Stomach (tissue), 9 donors: Measurements from ENCODE around the gene PPP1R2. TPM values are rescaled to one million over a fixed set of nuclear protein-coding genes. Genes with fewer than 3 reads are reported as not detected.
A peak's percentile ranks its signal among the peaks of the same experiment; 100 is the strongest.

Experiments used
- DNase-seq, 2 donors: peaks; one replicate each; pipeline versions ENCODE4 v3.0.0 to v3.0.0-alpha.2; 2013 to 2019
- H3K27ac ChIP-seq, 5 donors: fragments of 200-600 bp in 4 of 5; sonication (generic) in 4 of 5; one replicate each; pipeline ENCODE4 v1.5.1; 2013 to 2019; ENCODE audit warnings: mild to moderate bottlenecking in 1 of 5, moderate library complexity in 1 of 5
- H3K27me3 ChIP-seq, 3 donors: fragments of 200-600 bp; sonication (generic); one replicate each; pipeline ENCODE4 v1.5.1; 2017 to 2019; ENCODE audit warnings: mixed run types in 1 of 3
- H3K36me3 ChIP-seq, 4 donors: fragments of 200-600 bp; sonication (generic); 1 replicate in 3 of 4; 2 replicates in 1 of 4; pipeline ENCODE4 v1.5.1; 2016 to 2019
- H3K4me1 ChIP-seq, 4 donors: fragments of 200-600 bp; sonication (generic); one replicate each; pipeline ENCODE4 v1.5.1; 2016 to 2019
- H3K4me3 ChIP-seq, 4 donors: fragments of 200-600 bp; sonication (generic) in 3 of 4; one replicate each; pipeline ENCODE4 v1.5.1; 2016 to 2019; ENCODE audit warnings: mild to moderate bottlenecking in 1 of 4
- H3K9me3 ChIP-seq, 4 donors: fragments of 200-600 bp; sonication (generic); one replicate each; pipeline ENCODE4 v1.5.1; 2016 to 2019
- CTCF ChIP-seq, 7 experiments: fragments of 450-650 bp in 4 of 7; fragments of 200-600 bp in 3 of 7; sonication (generic) in 3 of 7; IDR thresholded peaks; one replicate each; pipeline ENCODE4 v1.5.1; 2016 to 2019; ENCODE audit warnings: antibody characterized with exemption in 7 of 7, control low read depth in 2 of 7, mild to moderate bottlenecking in 1 of 7
- EP300 ChIP-seq: sonication (generic); formaldehyde crosslinking; IDR thresholded peaks from one replicate; pipeline ENCODE4 v1.6.1; 2017; ENCODE audit warnings: antibody characterized with exemption
- POLR2A ChIP-seq, 4 donors: fragments of 450-650 bp; IDR thresholded peaks; one replicate each; pipeline ENCODE4 v1.6.1; 2016; ENCODE audit warnings: antibody characterized with exemption in 4 of 4, control low read depth in 2 of 4, mild to moderate bottlenecking in 1 of 4, moderate library complexity in 1 of 4
- POLR2AphosphoS5 ChIP-seq, 3 donors: sonication (generic); formaldehyde crosslinking; IDR thresholded peaks; one replicate each; pipeline ENCODE4 v1.6.1; 2016; ENCODE audit warnings: antibody characterized with exemption in 3 of 3
- WGBS, 5 donors: extraction: QIAGEN DNeasy Blood & Tissue Kit in 3 of 5; methylation state at CpG; one replicate each; pipeline versions ENCODE4 v1.1.5 to v1.1.7; 2013 to 2018; 5-methylcytosine and 5-hydroxymethylcytosine counted together
- intact Hi-C: fragments of 100-400 bp; cut with DNase I; formaldehyde crosslinking; loops from one replicate; pipeline ENCODE4 v1.15.1; 2023; ENCODE audit warnings: low total_unique reads
- polyA plus RNA-seq, 3 donors: library from polyadenylated mRNA; stranded (reverse); fragments of 200-250 nt; gene quantifications; one replicate each; pipeline ENCODE4 v1.2.3, GENCODE V29; 2013
- total RNA-seq, 5 donors: library from RNA; depleted of rRNA; stranded (reverse); fragments of >200 nt; gene quantifications; one replicate each; pipeline versions ENCODE4 v1.1.0 to v1.2.3, GENCODE V29; 2014 to 2016
- donor health status: healthy with polysubstance abuse.
- donor health status: Bipolar disorder and iron deficiency.
- donor health status: healthy.

PPP1R2 gene
- total and polyA plus RNA-seq, 8 donors = 21.4 to 102 (median 42.9) TPM

DNA sequence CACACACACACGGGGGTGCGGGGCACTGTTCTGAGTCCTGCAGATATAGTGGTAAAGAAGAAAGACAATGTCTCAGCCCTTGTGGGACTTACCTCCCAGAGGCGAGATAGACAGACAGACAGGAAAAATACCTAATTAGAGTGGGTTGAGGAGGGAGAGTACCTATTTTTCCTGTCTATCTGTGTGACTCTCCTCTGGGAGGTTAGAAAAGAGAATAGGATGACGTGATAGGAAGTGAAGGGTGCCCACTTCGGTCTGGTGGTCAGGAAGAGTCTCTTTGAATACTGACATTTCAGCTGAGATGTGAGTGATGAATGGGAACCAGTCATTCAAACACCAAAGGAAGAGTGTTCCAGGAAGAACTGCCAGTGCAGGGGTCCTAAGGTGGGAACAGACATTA lies 44.7 kb upstream of the PPP1R2 start:
- H3K4me1 ChIP-seq = peaks cover 0 to 3% (median 0%) of the 10 kb centered on the region in 4 donors
- no peak for DNase-seq
- peaks cover 0 to 20% (median 5%) of the 10 kb centered on the region in 4 donors for H3K9me3 ChIP-seq
- WGBS, 5 donors = 72 to 89% (median 81%) methylated on average over 5 of the region's 5 CpGs
- TF ChIP-seq CTCF (IDR thresholded peaks at IDR 0.05) = no peak
- TF ChIP-seq POLR2AphosphoS5 (IDR thresholded peaks at IDR 0.05) = no peak
- TF ChIP-seq EP300 = no peak
- TF ChIP-seq POLR2A (IDR thresholded peaks at IDR 0.05) = no peak
- H3K4me3 ChIP-seq = no peak overlapping the region
- intact Hi-C loops = no loop called here
- H3K36me3 ChIP-seq = no peaks in the 10 kb centered on the region
- H3K27ac ChIP-seq = no peak overlapping the region
- peaks cover 0 to 24% (median 0%) of the 10 kb centered on the region in 3 donors for H3K27me3 ChIP-seq

DNA sequence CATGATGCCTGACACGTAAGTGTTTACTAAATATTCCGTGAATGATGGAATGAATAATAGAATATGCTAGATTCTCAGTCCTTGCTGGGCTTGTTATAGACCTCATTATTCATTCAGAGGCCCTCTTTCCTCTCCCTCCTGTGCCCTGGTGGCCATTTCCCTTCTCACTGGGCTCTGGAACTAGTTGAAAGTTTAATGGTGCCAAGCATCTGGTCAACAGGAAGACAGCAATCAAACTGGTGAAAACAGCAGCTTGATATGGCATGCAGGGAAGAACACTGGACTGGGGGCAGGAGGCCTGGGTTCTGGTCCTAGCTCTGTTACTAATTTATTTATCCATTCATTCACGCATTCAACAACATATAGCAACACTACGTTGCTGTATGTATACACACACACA lies 44.3 kb upstream of the PPP1R2 start:
- H3K4me3 ChIP-seq = no peak overlapping the region
- peaks cover 0 to 24% (median 0%) of the 10 kb centered on the region in 3 donors for H3K27me3 ChIP-seq
- 76 to 89% (median 85%) methylated on average over 4 of the region's 4 CpGs for WGBS, 5 donors
- peaks cover 0 to 20% (median 5%) of the 10 kb centered on the region in 4 donors for H3K9me3 ChIP-seq
- DNase-seq = no peak
- peaks cover 0 to 3% (median 0%) of the 10 kb centered on the region in 4 donors for H3K4me1 ChIP-seq
- no peak overlapping the region for H3K27ac ChIP-seq
- no peaks in the 10 kb centered on the region for H3K36me3 ChIP-seq
- intact Hi-C loops = no loop called here
- no peak for TF ChIP-seq EP300
- no peak for TF ChIP-seq CTCF (IDR thresholded peaks at IDR 0.05)
- TF ChIP-seq POLR2A (IDR thresholded peaks at IDR 0.05) = no peak
- TF ChIP-seq POLR2AphosphoS5 (IDR thresholded peaks at IDR 0.05) = no peak

- peaks cover 0 to 16% (median 0%) of the 10 kb centered on the region in 3 donors for H3K27me3 ChIP-seq
- WGBS, 5 donors = 55 to 76% (median 63%) methylated on average over 4 of the region's 4 CpGs
- peak overlapping the region in 4 of 5 donors; percentile 1 to 56 (median 26) for H3K27ac ChIP-seq
- no peak overlapping the region for H3K4me3 ChIP-seq
- no peaks in the 10 kb centered on the region for H3K36me3 ChIP-seq
- TF ChIP-seq POLR2AphosphoS5 (IDR thresholded peaks at IDR 0.05) (no peak), POLR2A (IDR thresholded peaks at IDR 0.05) (no peak), EP300 (no peak), CTCF (IDR thresholded peaks at IDR 0.05) (no peak)
- intact Hi-C loops = no loop called here
- peaks cover 0 to 3% (median 0%) of the 10 kb centered on the region in 4 donors for H3K4me1 ChIP-seq
- H3K9me3 ChIP-seq = peaks cover 0 to 9% (median 4%) of the 10 kb centered on the region in 4 donors
- no peak for DNase-seq
These were observed 41.4 kb upstream of the PPP1R2 start for GRCh38 chr3:195584543-195584870.

GRCh38 chr3:195583831-195584542 lies 40.9 kb upstream of the PPP1R2 start, which contains the start of gene APOD:
TSS of gene APOD (minus strand) at chr3:195583940. CDS start at chr3:195579461, 4,479 bp downstream.
- intact Hi-C loops = no loop called here
- Histone ChIP-seq H3K4me3 (peak within 1 kb of the TSS in 3 of 4 donors; percentile 4 to 41 (median 25)), H3K9me3 (peaks cover 0 to 4% (median 1%) of the 10 kb centered on the region in 4 donors), H3K27ac (peak within 1 kb of the TSS in 4 of 5 donors; percentile 1 to 56 (median 26)), H3K4me1 (peaks cover 0 to 3% (median 0%) of the 10 kb centered on the region in 4 donors), H3K27me3 (peaks cover 0 to 14% (median 0%) of the 10 kb centered on the region in 3 donors), H3K36me3 (no peaks in the 10 kb centered on the region)
- TF ChIP-seq POLR2A (IDR thresholded peaks at IDR 0.05) = no peak
- TF ChIP-seq EP300 = no peak
- TF ChIP-seq CTCF (IDR thresholded peaks at IDR 0.05) = no peak
- no peak for TF ChIP-seq POLR2AphosphoS5 (IDR thresholded peaks at IDR 0.05)
- WGBS, 5 donors = 41 to 48% (median 42%) methylated on average over 16 of the region's 16 CpGs
- DNase-seq = peak in 1 of 2 donors; percentile 58
